OCI-LY1 (cell line): ENCODE results near the gene GPX7.

Source experiments
- H2AFZ ChIP-seq: fragments of 200-600 bp; sonication (generic), shearing (Covaris generic); 2 replicates; pipeline ENCODE4 v1.6.0; 2014; ENCODE audit warnings: antibody characterized with exemption, mild to moderate bottlenecking, low read length
- H3F3A ChIP-seq: fragments of 200-600 bp; sonication (generic), shearing (Covaris generic); 2 replicates; pipeline ENCODE4 v1.6.0; 2014; ENCODE audit warnings: mild to moderate bottlenecking, antibody characterized with exemption, low read length, moderate library complexity; ENCODE audit not compliant: insufficient read depth
- H3K27ac ChIP-seq: fragments of 200-600 bp; sonication (generic); 2 replicates; pipeline ENCODE4 v1.5.1; 2014; ENCODE audit warnings: low read length, mixed run types, mild to moderate bottlenecking, low read depth; ENCODE audit not compliant: poor library complexity, severe bottlenecking
- H3K27me3 ChIP-seq: fragments of 200-600 bp; sonication (generic); 2 replicates; pipeline ENCODE4 v1.6.0; 2014; ENCODE audit warnings: antibody characterized with exemption, mild to moderate bottlenecking, low read length, moderate library complexity; ENCODE audit not compliant: insufficient read depth
- H3K36me3 ChIP-seq: fragments of 200-600 bp; sonication (generic); 2 replicates; pipeline ENCODE4 v1.6.1; 2014; ENCODE audit warnings: mild to moderate bottlenecking, antibody characterized with exemption, low read length, moderate library complexity, mixed read lengths; ENCODE audit not compliant: insufficient read depth
- H3K4me1 ChIP-seq: fragments of 200-600 bp; sonication (generic); 2 replicates; pipeline ENCODE4 v1.5.1; 2014; ENCODE audit warnings: mild to moderate bottlenecking, low read length, moderate library complexity; ENCODE audit not compliant: insufficient read depth, severe bottlenecking
- H3K4me2 ChIP-seq: fragments of 200-600 bp; sonication (generic), shearing (Covaris generic); 2 replicates; pipeline ENCODE4 v1.6.1; 2014; ENCODE audit warnings: low read length
- H3K4me3 ChIP-seq: fragments of 200-600 bp; sonication (generic); 2 replicates; pipeline ENCODE4 v1.5.1; 2014; ENCODE audit warnings: low read length, low read depth, mild to moderate bottlenecking, mixed read lengths; ENCODE audit not compliant: poor library complexity, severe bottlenecking
- H3K79me2 ChIP-seq: fragments of 200-600 bp; shearing (Covaris generic); 2 replicates; pipeline ENCODE4 v1.6.1; 2016; ENCODE audit warnings: mixed run types, low read length, mixed read lengths; ENCODE audit not compliant: insufficient read depth
- H3K9ac ChIP-seq: fragments of 200-600 bp; sonication (generic), shearing (Covaris generic); 2 replicates; pipeline ENCODE4 v1.6.1; 2014; ENCODE audit warnings: mild to moderate bottlenecking, low read length, mixed read lengths
- H3K9me2 ChIP-seq: fragments of 200-600 bp; sonication (generic), shearing (Covaris generic); 2 replicates; pipeline ENCODE4 v1.6.1; 2014; ENCODE audit warnings: low read depth, mild to moderate bottlenecking, low read length, mixed read lengths
- H3K9me3 ChIP-seq: fragments of 200-600 bp; shearing (Covaris generic); 2 replicates; pipeline ENCODE4 v1.6.1; 2014; ENCODE audit warnings: low read length, mixed read lengths
- H4K20me1 ChIP-seq: fragments of 200-600 bp; sonication (generic), shearing (Covaris generic); 2 replicates; pipeline ENCODE4 v1.6.0; 2016; ENCODE audit warnings: mild to moderate bottlenecking, low read length; ENCODE audit not compliant: insufficient read depth
- CTCF ChIP-seq: fragments of 200-600 bp; sonication (generic), shearing (Covaris generic); IDR thresholded peaks from 2 replicates; pipeline ENCODE4 v1.5.1; 2017; ENCODE audit warnings: mild to moderate bottlenecking, antibody characterized with exemption, low read length, moderate library complexity, mixed read lengths
- EZH2 ChIP-seq: fragments of 200-600 bp; sonication (generic), shearing (Covaris generic); IDR thresholded peaks from 2 replicates; pipeline ENCODE4 v1.8.0; 2017; ENCODE audit warnings: borderline replicate concordance, mixed run types, mild to moderate bottlenecking, antibody characterized with exemption, low read length, moderate library complexity, mixed read lengths

Gene GPX7

GRCh38 chr1:52588535-52588934 lies 13.6 kb upstream of the GPX7 start:
- H3K9ac ChIP-seq, result no peak overlapping the region
- no peaks in the 10 kb centered on the region for H3K9me3 ChIP-seq
- H2AFZ ChIP-seq, result no peak overlapping the region
- TF ChIP-seq CTCF, result no peak
- no peak for TF ChIP-seq EZH2
- H4K20me1 ChIP-seq, result no peaks in the 10 kb centered on the region
- no peaks in the 10 kb centered on the region for H3K9me2 ChIP-seq
- no peak overlapping the region for H3K4me3 ChIP-seq
- H3K36me3 ChIP-seq, result no peaks in the 10 kb centered on the region
- no peaks in the 10 kb centered on the region for H3K27me3 ChIP-seq
- no peak overlapping the region for H3K4me2 ChIP-seq
- H3F3A ChIP-seq, result no peaks in the 10 kb centered on the region
- H3K27ac ChIP-seq, result no peak overlapping the region
- peaks cover 14% of the 10 kb centered on the region for H3K4me1 ChIP-seq
- no peaks in the 10 kb centered on the region for H3K79me2 ChIP-seq

- no peak overlapping the region for H3K9ac ChIP-seq
- H3K27ac ChIP-seq, result no peak overlapping the region
- no peak overlapping the region for H3K4me3 ChIP-seq
- H3K9me2 ChIP-seq, result no peaks in the 10 kb centered on the region
- H4K20me1 ChIP-seq, result no peaks in the 10 kb centered on the region
- H3K36me3 ChIP-seq, result no peaks in the 10 kb centered on the region
- H3K79me2 ChIP-seq, result no peaks in the 10 kb centered on the region
- TF ChIP-seq EZH2 (no peak), CTCF (no peak)
- no peak overlapping the region for H2AFZ ChIP-seq
- H3F3A ChIP-seq, result no peaks in the 10 kb centered on the region
- no peaks in the 10 kb centered on the region for H3K27me3 ChIP-seq
- H3K4me2 ChIP-seq, result no peak overlapping the region
- H3K9me3 ChIP-seq, result no peaks in the 10 kb centered on the region
- H3K4me1 ChIP-seq, result peaks cover 20% of the 10 kb centered on the region
These were observed 11.9 kb upstream of the GPX7 start for GRCh38 chr1:52590266-52590665.

- Histone ChIP-seq H3K27me3 (no peaks in the 10 kb centered on the region), H2AFZ (no peak overlapping the region; the same call in 1 of the 2 replicates), H3F3A (no peaks in the 10 kb centered on the region), H3K4me2 (peak overlapping the region; percentile 44), H3K9me2 (no peaks in the 10 kb centered on the region), H3K9me3 (no peaks in the 10 kb centered on the region), H3K27ac (peak overlapping the region; percentile 68), H3K4me1 (peaks cover 20% of the 10 kb centered on the region), H3K36me3 (no peaks in the 10 kb centered on the region), H3K79me2 (no peaks in the 10 kb centered on the region), H3K4me3 (no peak overlapping the region), H4K20me1 (no peaks in the 10 kb centered on the region), H3K9ac (peak overlapping the region; percentile 4; the same call in 1 of the 2 replicates)
- TF ChIP-seq CTCF, result no peak
- TF ChIP-seq EZH2, result no peak
These were observed 9.4 kb upstream of the GPX7 start for GRCh38 chr1:52592637-52593323.
